HG03175 (cell line): ENCODE measurements around the gene LRRC46.

Source experiments
- ATAC-seq: cut with Tn5 transposase; IDR thresholded peaks from one replicate; pipeline ENCODE4 v1.9.1; 2021; ENCODE audit warnings: mild to moderate bottlenecking, moderate library complexity; ENCODE audit not compliant: unreplicated experiment

Gene LRRC46

DNA sequence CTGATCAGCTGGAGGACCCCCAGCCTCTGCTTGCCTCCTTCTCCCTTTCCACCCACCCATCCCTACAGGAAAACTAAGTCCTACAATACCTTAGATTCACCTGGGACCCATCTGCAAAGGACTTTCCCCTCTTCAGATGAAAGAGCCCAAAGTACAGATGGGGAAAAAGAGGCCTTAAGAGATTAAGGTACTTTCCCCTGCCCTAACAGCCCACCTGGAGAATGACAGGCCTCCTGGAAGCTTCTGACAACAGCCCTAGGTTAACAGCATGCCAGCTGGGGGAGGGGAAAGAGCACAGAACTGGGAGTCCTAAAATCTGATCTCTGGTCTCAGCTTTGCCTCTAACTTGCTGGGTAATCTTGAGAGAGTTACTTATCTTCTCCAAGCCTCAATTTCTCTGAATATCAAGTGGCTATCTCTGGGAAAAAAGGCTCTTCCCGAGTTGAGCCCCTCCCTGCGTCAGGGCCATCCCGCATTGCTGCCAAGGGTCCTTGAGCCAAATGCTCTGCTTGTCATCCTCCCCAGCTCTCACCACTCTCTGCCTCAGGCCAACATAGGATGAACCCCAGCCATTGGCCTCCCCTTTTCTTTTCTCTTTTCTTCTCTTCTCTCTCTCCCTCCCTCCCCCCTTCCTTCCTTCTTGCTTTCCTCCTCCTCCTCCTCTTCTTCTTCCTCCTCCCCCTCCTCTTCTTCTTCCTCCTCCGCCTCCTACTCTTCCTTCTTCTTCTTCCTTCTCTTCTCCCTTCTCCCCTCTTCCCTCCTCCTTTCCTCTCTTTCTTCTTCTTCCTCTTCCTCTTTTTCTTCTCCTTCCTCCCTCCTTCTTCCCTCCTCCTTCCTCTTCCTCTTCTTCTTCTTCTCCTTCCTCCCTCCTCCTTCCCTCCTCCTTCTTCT is 42.0 kb downstream of the LRRC46 start:
- no peak for ATAC-seq

- ATAC-seq = no peak
Measured at GRCh38 chr17:47875011-47875985, 43.8 kb downstream of the LRRC46 start.

DNA sequence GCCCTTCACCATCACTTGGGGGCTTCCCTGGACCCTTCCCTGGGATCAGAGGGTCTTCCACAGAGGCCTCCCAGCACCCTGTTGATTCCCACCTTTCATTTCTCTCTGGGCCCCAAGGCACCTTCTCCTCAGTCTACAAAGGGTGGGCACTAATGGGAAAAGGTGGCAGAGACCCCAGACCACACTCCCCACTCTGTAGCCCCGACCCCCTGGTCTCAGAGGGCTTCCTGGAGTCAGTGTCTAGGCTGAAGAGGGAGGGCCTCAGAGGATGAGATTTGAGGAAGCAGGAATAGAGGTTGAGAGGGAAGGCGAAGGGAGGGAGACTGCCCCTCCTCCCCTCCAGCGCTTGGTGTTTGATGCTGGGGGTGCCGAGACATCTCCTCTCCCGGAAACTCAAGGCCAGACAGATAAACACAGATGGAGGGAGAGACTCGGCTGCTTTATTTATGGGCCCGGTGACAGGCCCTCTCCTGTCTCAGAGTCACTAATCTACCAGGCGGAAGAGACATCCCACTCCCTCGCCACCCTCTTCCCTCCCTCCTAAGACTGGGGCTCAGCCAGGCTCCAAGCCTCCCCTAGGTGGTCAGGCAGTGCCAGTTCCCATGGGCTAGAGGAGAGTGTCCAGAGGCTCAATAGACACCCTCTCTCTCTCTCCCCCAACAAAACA is 46.0 kb downstream of the LRRC46 start:
- ATAC-seq = no peak

GRCh38 chr17:47878203-47879027 is 46.9 kb downstream of the LRRC46 start:
- ATAC-seq = no peak

DNA sequence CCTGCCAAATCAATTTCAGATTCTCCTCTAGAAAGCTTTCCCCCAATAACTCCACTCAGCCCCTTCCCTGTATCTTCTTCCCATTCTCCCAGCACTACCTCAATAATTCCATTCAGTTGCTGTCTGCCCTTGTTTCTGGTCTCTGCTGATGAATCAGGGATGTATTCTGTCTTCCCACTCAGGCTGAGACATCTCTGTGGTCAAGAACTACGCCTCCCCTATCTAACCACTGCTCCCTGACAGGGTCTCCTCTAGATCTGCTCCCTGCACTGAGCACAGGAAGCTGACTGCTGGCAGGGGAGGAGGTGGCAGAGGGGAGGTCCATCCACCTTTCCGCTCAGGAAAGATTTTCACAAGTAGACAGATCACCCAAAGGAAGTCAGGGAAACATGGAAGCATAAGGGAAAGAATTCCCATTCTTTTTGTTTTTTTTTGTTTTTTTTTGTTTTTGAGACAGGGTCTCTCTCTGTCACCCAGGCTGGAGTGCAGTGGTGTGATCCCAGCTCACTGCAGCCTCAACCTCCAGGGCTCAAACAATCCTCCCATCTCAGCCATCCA is 47.6 kb downstream of the LRRC46 start:
- ATAC-seq = no peak

- no peak for ATAC-seq
Measured at GRCh38 chr17:47879776-47880454, 48.4 kb downstream of the LRRC46 start.

DNA sequence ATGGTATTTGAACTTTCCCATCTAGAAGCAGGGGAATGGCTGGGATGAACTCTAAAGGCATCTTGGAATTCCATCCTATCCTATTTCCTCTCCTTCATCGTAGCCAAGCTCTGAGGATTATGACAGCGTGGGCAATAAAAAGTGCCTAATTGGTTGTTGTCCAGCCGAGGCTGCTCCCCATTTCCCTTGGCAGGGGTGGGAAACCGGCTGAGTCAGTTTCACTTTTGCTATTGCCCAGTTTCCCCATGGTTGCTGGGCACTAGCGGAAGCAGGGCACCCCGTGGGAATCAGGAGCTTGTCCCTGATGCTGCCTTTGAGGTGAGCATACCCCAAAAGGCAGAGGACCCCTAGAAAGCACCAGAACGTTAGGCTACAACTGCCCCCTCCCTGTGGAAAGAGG is 50.8 kb downstream of the LRRC46 start:
- ATAC-seq = no peak

GRCh38 chr17:47882695-47883588 is 51.5 kb downstream of the LRRC46 start:
- no peak for ATAC-seq

- ATAC-seq = no peak
Measured at GRCh38 chr17:47883589-47884426, 52.3 kb downstream of the LRRC46 start.

GRCh38 chr17:47884427-47884740 is 52.9 kb downstream of the LRRC46 start:
- no peak for ATAC-seq

- no peak for ATAC-seq
Measured at GRCh38 chr17:47884905-47885730, 53.6 kb downstream of the LRRC46 start.
